LNCaP clone FGC (cell line): Measurements from ENCODE around the gene CRISPLD2.

ENCODE experiments used
- DNase-seq: peaks from one replicate; pipeline ENCODE4 v3.0.0-alpha.2; 2011; ENCODE audit warnings: low read depth
- H3K4me3 ChIP-seq: 2 replicates; pipeline ENCODE4 v1.5.1; 2011; ENCODE audit warnings: mild to moderate bottlenecking, low read depth, low read length, control low read depth
- CTCF ChIP-seq: IDR thresholded peaks from 2 replicates; pipeline ENCODE4 v1.5.1; 2012; ENCODE audit warnings: mild to moderate bottlenecking; ENCODE audit not compliant: control insufficient read depth, insufficient read depth; ENCODE audit errors: extremely low read depth

CRISPLD2 gene

GRCh38 chr16:84897911-84898377 lies 78.2 kb downstream of the CRISPLD2 start:
- no peak for DNase-seq
- no peak for TF ChIP-seq CTCF
- H3K4me3 ChIP-seq = no peak overlapping the region

GRCh38 chr16:84898447-84898846 lies 78.7 kb downstream of the CRISPLD2 start:
- no peak for DNase-seq

GRCh38 chr16:84899414-84899813 lies 79.6 kb downstream of the CRISPLD2 start:
- no peak for DNase-seq
- H3K4me3 ChIP-seq = no peak overlapping the region
- TF ChIP-seq CTCF = no peak

More at GRCh38 chr16:84898447-84898846, 78.7 kb downstream of the CRISPLD2 start:
- H3K4me3 ChIP-seq = no peak overlapping the region
- TF ChIP-seq CTCF = no peak

- DNase-seq = no peak
- no peak for TF ChIP-seq CTCF
- H3K4me3 ChIP-seq = no peak overlapping the region
Measured at GRCh38 chr16:84905965-84906460, 86.2 kb downstream of the CRISPLD2 start.

- no peak for TF ChIP-seq CTCF
- no peak overlapping the region for H3K4me3 ChIP-seq
- no peak for DNase-seq
Measured at GRCh38 chr16:84907051-84907450, 87.3 kb downstream of the CRISPLD2 start.

GRCh38 chr16:84907575-84907974 lies 87.8 kb downstream of the CRISPLD2 start:
- no peak overlapping the region for H3K4me3 ChIP-seq
- no peak for DNase-seq
- TF ChIP-seq CTCF = no peak

GRCh38 chr16:84909476-84910085 lies 89.8 kb downstream of the CRISPLD2 start:
- TF ChIP-seq CTCF = no peak
- H3K4me3 ChIP-seq = no peak overlapping the region
- DNase-seq = no peak
